Measurements from ENCODE around the gene PLD1. TPM values are rescaled to one million over a fixed set of nuclear protein-coding genes. Genes with fewer than 3 reads are reported as not detected.
A peak's percentile ranks its signal among the peaks of the same experiment; 100 is the strongest.

PLD1 gene
- total and polyA plus RNA-seq, 10 of the 15 experiments (the other 5 are each of a cell fraction or from before 2014, with no cell fraction given), result 2.9 to 108 (median 3.6) TPM

DNA sequence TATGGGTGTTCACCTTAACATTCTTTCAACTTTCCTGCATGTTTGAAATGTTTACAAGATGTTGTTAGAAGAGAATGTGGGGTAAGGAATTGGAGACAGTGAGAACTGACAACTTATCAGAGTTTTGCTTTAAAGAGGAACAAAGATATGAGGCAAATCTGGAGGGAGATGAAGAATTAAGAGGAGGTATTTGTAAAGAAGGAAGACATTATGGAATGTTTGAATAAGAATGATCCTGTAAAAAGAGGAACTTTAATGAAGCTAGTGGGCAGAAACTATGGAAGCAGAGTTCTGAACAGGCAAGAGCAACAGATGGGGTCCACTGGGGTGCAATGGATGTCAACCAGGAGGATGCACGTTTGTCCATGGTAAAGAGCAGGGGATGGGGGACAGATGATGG lies 27.7 kb downstream of the PLD1 start:
- Histone ChIP-seq H2AFZ (ENCODE audit: control insufficient read depth, low read depth, low read length) (no peak overlapping the region), H3K4me3 (no peak overlapping the region), H3K9me3 (replicated peaks; ENCODE audit: control insufficient read depth, insufficient read depth, low read length) (no peaks in the 10 kb centered on the region), H3K27me3 (replicated peaks in 1 of 2; ENCODE audit: control insufficient read depth in 2 of 2, insufficient read depth in 2 of 2, low read length in 1 of 2) (no peaks in the 10 kb centered on the region), H3K36me3 (ENCODE audit: control insufficient read depth in 2 of 2, insufficient read depth in 2 of 2, low read length in 1 of 2) (no peaks in the 10 kb centered on the region), H3K79me2 (ENCODE audit: control insufficient read depth, insufficient read depth, low read length) (no peaks in the 10 kb centered on the region), H4K20me1 (ENCODE audit: control insufficient read depth, insufficient read depth) (no peaks in the 10 kb centered on the region), H3K4me2 (ENCODE audit: control insufficient read depth, insufficient read depth) (no peak overlapping the region), H3K4me1 (ENCODE audit: control insufficient read depth, insufficient read depth, low read length) (no peaks in the 10 kb centered on the region), H3K9ac (ENCODE audit: control insufficient read depth, insufficient read depth, low read length) (no peak overlapping the region), H3K27ac (ENCODE audit: control insufficient read depth, insufficient read depth) (no peak overlapping the region)
- no peak for ATAC-seq
- ChIA-PET RAD21 (ENCODE audit: unreplicated experiment) (interaction anchor here (3.2 to 18.8 kb wide), 2 partner anchors 10 to 50 kb away, joined by 23 to 333 read pairs; no protein-coding TSS in a partner anchor), CTCF (interaction anchor here (0.7 to 1.5 kb wide), 3 partner anchors 10 to 43 kb away, joined by 3 to 7 read pairs (median 4); no protein-coding TSS in a partner anchor), SMC1A (ENCODE audit: uncharacterized antibody, unreplicated experiment) (interaction anchor here (10.9 kb wide), 1 partner anchor 9 kb away, joined by 187 read pairs; no protein-coding TSS in a partner anchor), POLR2A (no interaction called here)
- DNase-seq (ENCODE audit: low read depth, low spot score), result no peak
- WGBS (ENCODE audit: insufficient coverage, insufficient replicate concordance, low lambda C conversion rate, missing lambda C conversion rate), result 38% methylated on average over 1 of the region's 1 CpG
- no TSS peak for BruUV-seq (replicated peaks)
- intact Hi-C loops (cut with micrococcal nuclease; ENCODE audit: unreplicated experiment), result no loop called here
- in situ Hi-C loops (cut with MboI), result no loop called here
- TF ChIP-seq CBFB (IDR thresholded peaks at IDR 0.05; ENCODE audit: low read depth) (no peak), CHD2 (IDR thresholded peaks at IDR 0.05; ENCODE audit: borderline replicate concordance, low read depth, low read length) (no peak)
- TF ChIP-seq, protein P1, sequence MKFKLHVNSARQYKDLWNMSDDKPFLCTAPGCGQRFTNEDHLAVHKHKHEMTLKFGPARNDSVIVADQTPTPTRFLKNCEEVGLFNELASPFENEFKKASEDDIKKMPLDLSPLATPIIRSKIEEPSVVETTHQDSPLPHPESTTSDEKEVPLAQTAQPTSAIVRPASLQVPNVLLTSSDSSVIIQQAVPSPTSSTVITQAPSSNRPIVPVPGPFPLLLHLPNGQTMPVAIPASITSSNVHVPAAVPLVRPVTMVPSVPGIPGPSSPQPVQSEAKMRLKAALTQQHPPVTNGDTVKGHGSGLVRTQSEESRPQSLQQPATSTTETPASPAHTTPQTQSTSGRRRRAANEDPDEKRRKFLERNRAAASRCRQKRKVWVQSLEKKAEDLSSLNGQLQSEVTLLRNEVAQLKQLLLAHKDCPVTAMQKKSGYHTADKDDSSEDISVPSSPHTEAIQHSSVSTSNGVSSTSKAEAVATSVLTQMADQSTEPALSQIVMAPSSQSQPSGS (IDR thresholded peaks at IDR 0.05; ENCODE audit: low read length), result no peak
- no peak for FAIRE-seq

DNA sequence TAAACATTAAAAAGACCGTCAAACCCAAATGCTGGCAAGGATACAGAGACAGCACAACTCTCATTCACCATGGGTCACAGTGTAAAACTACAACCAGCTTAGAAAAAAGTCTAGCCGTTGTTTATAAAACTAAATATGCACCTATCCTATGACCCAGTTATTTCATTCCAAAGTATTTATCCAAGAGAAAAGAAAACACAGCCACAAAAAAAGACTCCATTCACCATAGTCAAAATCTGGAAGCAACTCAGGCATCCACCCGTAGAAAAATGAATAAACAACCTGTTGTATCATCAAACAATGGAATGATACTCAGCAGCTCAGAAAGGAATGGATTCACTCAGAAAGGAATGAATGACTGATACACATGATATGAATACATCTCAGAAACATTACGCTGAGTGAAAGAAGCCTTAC lies 28.6 kb downstream of the PLD1 start:
- H4K20me1 ChIP-seq (ENCODE audit: control insufficient read depth, insufficient read depth), result no peaks in the 10 kb centered on the region
- CTCF ChIA-PET, result interaction anchor here (0.7 to 2.4 kb wide), 4 partner anchors 9 to 133 kb away, joined by 3 to 12 read pairs (median 3); no protein-coding TSS in a partner anchor
- no peaks in the 10 kb centered on the region for H3K9me3 ChIP-seq (replicated peaks; ENCODE audit: control insufficient read depth, insufficient read depth, low read length)
- FAIRE-seq (no peak), DNase-seq (ENCODE audit: low read depth, low spot score) (no peak), ATAC-seq (no peak)
- H3K79me2 ChIP-seq (ENCODE audit: control insufficient read depth, insufficient read depth, low read length), result no peaks in the 10 kb centered on the region; the same call in 1 of the 2 replicates
- RAD21 ChIA-PET (ENCODE audit: unreplicated experiment), result interaction anchor here (1.1 to 18.8 kb wide), 3 partner anchors 10 to 51 kb away, joined by 4 to 333 read pairs (median 6); no protein-coding TSS in a partner anchor
- no peak overlapping the region for H3K4me3 ChIP-seq
- TF ChIP-seq RUNX3 (IDR thresholded peaks at IDR 0.05; ENCODE audit: low read length), result no peak
- no peak for TF ChIP-seq FOXK2 (IDR thresholded peaks at IDR 0.05)
- peak; percentile 24; the same call in 1 of the 2 replicates for TF ChIP-seq BMI1 (IDR thresholded peaks at IDR 0.05; ENCODE audit: borderline replicate concordance)
- no peak for TF ChIP-seq SP1 (IDR thresholded peaks at IDR 0.05; ENCODE audit: low read depth, low read length)
- no TSS peak for BruUV-seq (replicated peaks)
- SMC1A ChIA-PET (ENCODE audit: uncharacterized antibody, unreplicated experiment), result interaction anchor here (0.7 to 3.5 kb wide), 6 partner anchors 9 to 84 kb away, joined by 3 to 24 read pairs (median 5); no protein-coding TSS in a partner anchor
- H2AFZ ChIP-seq (ENCODE audit: control insufficient read depth, low read depth, low read length), result no peak overlapping the region
- no peak overlapping the region for H3K9ac ChIP-seq (ENCODE audit: control insufficient read depth, insufficient read depth, low read length)
- in situ Hi-C loops (cut with MboI), result no loop called here
- H3K4me2 ChIP-seq (ENCODE audit: control insufficient read depth, insufficient read depth), result no peak overlapping the region
- H3K27me3 ChIP-seq (replicated peaks in 1 of 2; ENCODE audit: control insufficient read depth in 2 of 2, insufficient read depth in 2 of 2, low read length in 1 of 2), result no peaks in the 10 kb centered on the region
- POLR2A ChIA-PET, result interaction anchor here (0.7 to 1.9 kb wide), 2 partner anchors 8 to 10 kb away, joined by 4 to 8 read pairs; no protein-coding TSS in a partner anchor
- 30% methylated on average over 4 of the region's 4 CpGs for whole genome bisulfite sequencing (ENCODE audit: insufficient coverage, insufficient replicate concordance, low lambda C conversion rate, missing lambda C conversion rate)
- intact Hi-C loops (cut with micrococcal nuclease; ENCODE audit: unreplicated experiment), result no loop called here
- no peak overlapping the region for H3K27ac ChIP-seq (ENCODE audit: control insufficient read depth, insufficient read depth)
- H3K4me1 ChIP-seq (ENCODE audit: control insufficient read depth, insufficient read depth, low read length), result no peaks in the 10 kb centered on the region
- H3K36me3 ChIP-seq (ENCODE audit: control insufficient read depth in 2 of 2, insufficient read depth in 2 of 2, low read length in 1 of 2), result no peaks in the 10 kb centered on the region

Measured in GM12878 (cell line).